Measurements from ENCODE around the gene TTF1.
A peak's percentile ranks its signal among the peaks of the same experiment; 100 is the strongest.

TTF1 gene

GRCh38 chr9:132406554-132407122, at the start of gene TTF1:
TTF1 (minus strand) TSS chr9:132406840; CDS start chr9:132402821, 4,019 bp downstream.
- DNase-seq: peak; percentile 92

- DNase-seq: no peak
These were observed 49.6 kb upstream of the TTF1 start for GRCh38 chr9:132456241-132456640.

- DNase-seq: peak; percentile 8
These were observed 44.6 kb upstream of the TTF1 start for GRCh38 chr9:132451276-132451675.

GRCh38 chr9:132447902-132448301, 41.3 kb upstream of the TTF1 start:
- DNase-seq: no peak

- no peak for DNase-seq
These were observed 40.7 kb upstream of the TTF1 start for GRCh38 chr9:132447346-132447745.

GRCh38 chr9:132446887-132447286, 40.2 kb upstream of the TTF1 start:
- DNase-seq: no peak

GRCh38 chr9:132443951-132444607, 37.4 kb upstream of the TTF1 start:
- DNase-seq: no peak

GRCh38 chr9:132441404-132441803, 34.8 kb upstream of the TTF1 start:
- DNase-seq: no peak

- no peak for DNase-seq
These were observed 34.1 kb upstream of the TTF1 start for GRCh38 chr9:132440735-132441134.

- no peak for DNase-seq
These were observed 32.5 kb upstream of the TTF1 start for GRCh38 chr9:132439153-132439552.

GRCh38 chr9:132434881-132435280, 28.2 kb upstream of the TTF1 start:
- no peak for DNase-seq

GRCh38 chr9:132430998-132431397, 24.4 kb upstream of the TTF1 start:
- DNase-seq: no peak

- no peak for DNase-seq
These were observed 20.2 kb upstream of the TTF1 start for GRCh38 chr9:132426639-132427414.

GRCh38 chr9:132425675-132426062, 19.0 kb upstream of the TTF1 start:
- no peak for DNase-seq

GRCh38 chr9:132424857-132425674, 18.4 kb upstream of the TTF1 start:
- no peak for DNase-seq

- DNase-seq: no peak
These were observed 16.9 kb upstream of the TTF1 start for GRCh38 chr9:132423503-132423902.

GRCh38 chr9:132422574-132422973, 15.9 kb upstream of the TTF1 start:
- DNase-seq: no peak

- no peak for DNase-seq
These were observed 12.2 kb upstream of the TTF1 start for GRCh38 chr9:132418726-132419363.

- DNase-seq: no peak
These were observed 8.5 kb upstream of the TTF1 start for GRCh38 chr9:132415181-132415580.

- no peak for DNase-seq
These were observed 8.1 kb upstream of the TTF1 start for GRCh38 chr9:132414731-132415130.

- no peak for DNase-seq
These were observed 7.3 kb upstream of the TTF1 start for GRCh38 chr9:132413926-132414325.

GRCh38 chr9:132412089-132412488, 5.4 kb upstream of the TTF1 start:
- no peak for DNase-seq

GRCh38 chr9:132411091-132411508, 4.5 kb upstream of the TTF1 start:
- DNase-seq: peak; percentile 64
